K562 (cell line): ENCODE results near the gene ZNRF3. TPM values are rescaled to one million over a fixed set of nuclear protein-coding genes. Genes with fewer than 3 reads are reported as not detected.

Source experiments
- ATAC-seq: fragments of 200-7000 bp; cut with Tn5 transposase; 3 replicates; pipeline ENCODE4 v1.9.1; 2020; ENCODE audit warnings: moderate library complexity
- BruUV-seq: library from RNA; stranded (reverse); fragments of 400-500 nt; replicated peaks from 2 replicates; lab custom pipeline; 2021; lab: Mats Ljungman, UMichigan
- CTCF ChIA-PET: fragments of 300-600 bp; formaldehyde crosslinking; extraction: SDS; loops from one replicate; lab custom pipeline; 2021; ENCODE audit warnings: low intra/inter-chr PET ratio; lab: Yijun Ruan, JAX
- POLR2A ChIA-PET: fragments of 300-600, 350-650 bp; sonication (Branson Sonifier 250); formaldehyde crosslinking; extraction: SDS; loops from one replicate; lab custom pipeline; 2021; ENCODE audit warnings: antibody characterized with exemption, inconsistent platforms; lab: Yijun Ruan, JAX
- DNase-seq, 4 experiments: peaks; one replicate each; pipeline versions ENCODE4 v3.0.0 to v3.0.0-alpha.2; 2011 to 2018; ENCODE audit warnings: low spot score in 3 of 4, mixed read lengths in 3 of 4; ENCODE audit errors: extremely low read depth in 1 of 4
- FAIRE-seq: peaks from 2 replicates; lab custom pipeline; 2011; peaks lifted over from hg19 to GRCh38; lab: Jason Lieb, UNC
- H2AFZ ChIP-seq: 2 replicates; pipeline ENCODE4 v1.6.0; 2011; ENCODE audit warnings: low read depth, low read length, control low read depth, inconsistent platforms
- H3K27ac ChIP-seq: fragments of 200-600 bp; 3 replicates; pipeline ENCODE4 v1.8.0; 2011; ENCODE audit warnings: low read depth, mild to moderate bottlenecking, control low read depth, inconsistent platforms, low read length, moderate library complexity, mixed read lengths; ENCODE audit errors: extremely low read depth
- H3K27me3 ChIP-seq, 2 experiments: fragments of 300-600 bp in 1 of 2; 2 replicates in 1 of 2; 3 replicates in 1 of 2; pipeline versions ENCODE4 v1.6.0 to v1.8.0; 2011; ENCODE audit warnings: inconsistent platforms in 2 of 2, low read length in 2 of 2, mild to moderate bottlenecking in 1 of 2, mixed read lengths in 1 of 2, moderate library complexity in 1 of 2; ENCODE audit not compliant: control insufficient read depth in 2 of 2, insufficient read depth in 2 of 2
- H3K36me3 ChIP-seq: fragments of 300-600 bp; 3 replicates; pipeline ENCODE4 v1.8.0; 2011; ENCODE audit warnings: mild to moderate bottlenecking, low read length, inconsistent platforms; ENCODE audit not compliant: control insufficient read depth, insufficient read depth
- H3K4me1 ChIP-seq, 2 experiments: fragments of 200-600 bp in 1 of 2; replicated peaks in 1 of 2; 2 replicates in 1 of 2; 3 replicates in 1 of 2; pipeline versions ENCODE4 v1.5.1 to v1.8.0; 2011; ENCODE audit warnings: inconsistent platforms in 2 of 2, low read length in 2 of 2, mild to moderate bottlenecking in 1 of 2, mixed read lengths in 1 of 2, moderate library complexity in 1 of 2; ENCODE audit not compliant: control insufficient read depth in 2 of 2, insufficient read depth in 2 of 2
- H3K4me2 ChIP-seq: 2 replicates; pipeline ENCODE4 v1.6.1; 2011; ENCODE audit warnings: low read length, control low read depth, inconsistent platforms, mixed read lengths; ENCODE audit not compliant: insufficient read depth
- H3K4me3 ChIP-seq: fragments of 200-600 bp; sonication (generic), shearing (Covaris generic); 2 replicates; pipeline ENCODE4 v1.5.1; 2016; ENCODE audit warnings: control low read depth, inconsistent platforms
- H3K79me2 ChIP-seq: fragments of 200-600 bp; 3 replicates; pipeline ENCODE4 v1.8.0; 2011; ENCODE audit warnings: low read length, inconsistent platforms; ENCODE audit not compliant: control insufficient read depth, insufficient read depth
- H3K9ac ChIP-seq, 2 experiments: 2 replicates each; pipeline versions ENCODE4 v1.6.0 to v1.6.1; 2011; ENCODE audit warnings: low read depth in 2 of 2, low read length in 2 of 2, control low read depth in 1 of 2, inconsistent platforms in 1 of 2, mild to moderate bottlenecking in 1 of 2, mixed read lengths in 1 of 2; ENCODE audit not compliant: insufficient read depth in 1 of 2
- H3K9me1 ChIP-seq: one replicate; pipeline ENCODE4 v1.6.0; 2011; ENCODE audit warnings: inconsistent platforms, mild to moderate bottlenecking, low read length, moderate library complexity; ENCODE audit not compliant: control insufficient read depth, insufficient read depth
- H3K9me3 ChIP-seq: replicated peaks from 2 replicates; pipeline ENCODE4 v1.5.1; 2011; ENCODE audit warnings: low read depth, low read length, inconsistent platforms; ENCODE audit not compliant: control insufficient read depth, insufficient read depth
- H4K20me1 ChIP-seq: replicated peaks from 2 replicates; pipeline ENCODE4 v1.6.1; 2011; ENCODE audit warnings: low read length, inconsistent platforms, mixed read lengths; ENCODE audit not compliant: control insufficient read depth, insufficient read depth
- ETS2 ChIP-seq: IDR thresholded peaks from 2 replicates; pipeline ENCODE4 v1.6.1; 2016; ENCODE audit warnings: borderline replicate concordance, missing genetic modification characterization, mild to moderate bottlenecking, moderate library complexity, missing compliant biosample characterization; ENCODE audit not compliant: poor library complexity, severe bottlenecking
- FOXP1 ChIP-seq: sonication (generic); formaldehyde crosslinking; IDR thresholded peaks from 2 replicates; pipeline ENCODE4 v1.8.0; 2022; ENCODE audit warnings: mild to moderate bottlenecking, missing genetic modification reagents
- GATAD2A ChIP-seq: fragments of 450-650 bp; IDR thresholded peaks from 2 replicates; pipeline ENCODE4 v1.6.1; 2017
- GMEB1 ChIP-seq: fragments of 250-450 bp; sonication (Bioruptor Pico); IDR thresholded peaks from 2 replicates; pipeline ENCODE4 v1.4.0; 2020; ENCODE audit warnings: mild to moderate bottlenecking
- HDGF ChIP-seq: fragments of 450-650 bp; IDR thresholded peaks from 2 replicates; pipeline ENCODE4 v1.6.1; 2016
- NELFE ChIP-seq: IDR thresholded peaks from 2 replicates; pipeline ENCODE4 v1.6.1; 2011; ENCODE audit warnings: mild to moderate bottlenecking; ENCODE audit not compliant: insufficient read depth, insufficient read length
- PCBP2 ChIP-seq: fragments of 200-400 bp; formaldehyde crosslinking; IDR thresholded peaks from 2 replicates; pipeline ENCODE4 v1.6.1; 2018; ENCODE audit warnings: low read length, low read depth, mild to moderate bottlenecking, moderate library complexity; ENCODE audit not compliant: poor library complexity, severe bottlenecking
- PML ChIP-seq: IDR thresholded peaks from 2 replicates; pipeline ENCODE4 v1.6.1; 2012; ENCODE audit warnings: low read length, inconsistent platforms
- STAG1 ChIP-seq: sonication (generic); formaldehyde crosslinking; IDR thresholded peaks from 2 replicates; pipeline ENCODE4 v1.5.0; 2020; ENCODE audit warnings: missing genetic modification reagents, borderline replicate concordance
- TFAM ChIP-seq: fragments of 250-450 bp; sonication (Bioruptor Pico); conservative IDR thresholded peaks from 2 replicates; pipeline ENCODE4 v1.5.0; 2021; ENCODE audit warnings: mild to moderate bottlenecking, moderate library complexity
- THRAP3 ChIP-seq: fragments of 450-650 bp; IDR thresholded peaks from 2 replicates; pipeline ENCODE4 v1.6.1; 2016; ENCODE audit warnings: mild to moderate bottlenecking, inconsistent platforms, borderline replicate concordance
- U2AF1 ChIP-seq: fragments of 200-400 bp; formaldehyde crosslinking; optimal IDR thresholded peaks from 2 replicates; pipeline ENCODE3; 2017; ENCODE audit warnings: mild to moderate bottlenecking, low read depth, low read length, moderate library complexity
- ZBTB26 ChIP-seq: fragments of 450-650 bp; formaldehyde crosslinking; IDR thresholded peaks from 2 replicates; pipeline ENCODE4 v1.4.0; 2022; ENCODE audit warnings: missing genetic modification characterization
- ZNF3 ChIP-seq: fragments of 250-450 bp; sonication (Bioruptor Pico); IDR thresholded peaks from 2 replicates; pipeline ENCODE4 v1.5.0; 2021; ENCODE audit warnings: mild to moderate bottlenecking, moderate library complexity
- ZNF717 ChIP-seq: fragments of 250-450 bp; sonication (Bioruptor Pico); IDR thresholded peaks from 2 replicates; pipeline ENCODE4 v1.5.0; 2021
- ZNF75A ChIP-seq: fragments of 450-650 bp; formaldehyde crosslinking; IDR thresholded peaks from 2 replicates; pipeline ENCODE4 v1.4.0; 2020; ENCODE audit warnings: mild to moderate bottlenecking
- WGBS: fragments of 100-300 bp; shearing (Covaris generic); methylation state at CpG from one replicate; pipeline ENCODE4 v1.1.6; 2016; ENCODE audit warnings: low coverage, mixed read lengths; ENCODE audit not compliant: insufficient coverage; ENCODE audit errors: missing lambda C conversion rate; 5-methylcytosine and 5-hydroxymethylcytosine counted together
- in situ Hi-C: fragments of 300-500 bp; cut with MboI; formaldehyde crosslinking; loops from 4 replicates; pipeline ENCODE4 v1.15.0; 2018; ENCODE audit warnings: inconsistent platforms, mixed read lengths
- intact Hi-C: fragments of 100-400 bp; cut with micrococcal nuclease; formaldehyde crosslinking; loops from 2 replicates; pipeline ENCODE4 v1.14.2; 2022
- polyA plus RNA-seq, 8 experiments: library from polyadenylated mRNA; depleted of rRNA in 4 of 8; stranded (reverse) in 5 of 8; unstranded in 3 of 8; fragments of >200 nt; fragmentation: Nextera tagmentation in 2 of 8; fragmentation: Illumina TruSeq in 1 of 8; extraction: Ambion mirVana in 2 of 8; extraction: Trizol in 1 of 8; gene quantifications; 2 replicates each; pipeline versions ENCODE4 v1.2.1 to v1.2.3, GENCODE V29; 2011 to 2014; ENCODE audit warnings: inconsistent platforms in 1 of 8, missing spikeins in 1 of 8
- total RNA-seq, 7 experiments: library from RNA; depleted of rRNA in 6 of 7; stranded (reverse); fragments of >200 nt in 6 of 7; fragmentation: Illumina TruSeq in 2 of 7; extraction: Trizol in 2 of 7; gene quantifications; 2 replicates each; pipeline versions ENCODE4 v1.2.1 to v1.2.3, GENCODE V29; 2011 to 2021; ENCODE audit warnings: low replicate concordance in 1 of 7

Gene ZNRF3
- total and polyA plus RNA-seq, 9 of the 15 experiments (the other 6 are each of a cell fraction or from before 2014, with no cell fraction given): 0.41 to 5.9 (median 1.7) TPM

- ChIA-PET POLR2A (interaction anchor here (0.9 to 1.1 kb wide), 2 partner anchors 9 to 131 kb away, joined by 3 read pairs; no protein-coding TSS in a partner anchor), CTCF (no interaction called here)
- BruUV-seq: no TSS peak
- intact Hi-C loops (no loop called here), in situ Hi-C loops (no loop called here)
- WGBS: 100% methylated on average over 2 of the region's 2 CpGs
- Histone ChIP-seq H2AFZ (no peak overlapping the region), H3K27me3 (no peaks in the 10 kb centered on the region), H4K20me1 (no peaks in the 10 kb centered on the region; the same call in 1 of the 2 replicates), H3K4me3 (no peak overlapping the region), H3K36me3 (no peaks in the 10 kb centered on the region), H3K79me2 (peaks cover 17% of the 10 kb centered on the region), H3K9me1 (no peaks in the 10 kb centered on the region), H3K4me1 (peaks cover 0 to 6% of the 10 kb centered on the region in 2 experiments; a peak in 2 of 5 replicates), H3K27ac (no peak overlapping the region), H3K4me2 (no peak overlapping the region), H3K9ac (no peak overlapping the region), H3K9me3 (no peaks in the 10 kb centered on the region)
- no peak for FAIRE-seq
- no peak for ATAC-seq
- no peak for DNase-seq
- no peak for TF ChIP-seq THRAP3
- TF ChIP-seq ZNF717 (CRISPR knock-in tag): no peak
- no peak for TF ChIP-seq HDGF
- TF ChIP-seq PCBP2: no peak
- TF ChIP-seq ZNF3: no peak
- TF ChIP-seq FOXP1: no peak
- no peak for TF ChIP-seq ZNF75A
Measured at GRCh38 chr22:28896611-28897010, 13.2 kb downstream of the ZNRF3 start.

GRCh38 chr22:28898233-28898629, 14.9 kb downstream of the ZNRF3 start:
- Histone ChIP-seq H3K4me2 (no peak overlapping the region), H3K27me3 (no peaks in the 10 kb centered on the region), H2AFZ (no peak overlapping the region), H3K27ac (no peak overlapping the region), H3K9me1 (no peaks in the 10 kb centered on the region), H3K4me3 (no peak overlapping the region), H3K9ac (no peak overlapping the region), H4K20me1 (0 out of 2 replicates have a peak, but pooled peaks cover 11% of the 10 kb centered on the region), H3K4me1 (no peaks in the 10 kb centered on the region; a peak in 1 of 5 replicates), H3K9me3 (no peaks in the 10 kb centered on the region), H3K36me3 (no peaks in the 10 kb centered on the region), H3K79me2 (peaks cover 11% of the 10 kb centered on the region)
- in situ Hi-C loops (no loop called here), intact Hi-C loops (no loop called here)
- DNase-seq (no peak), FAIRE-seq (no peak), ATAC-seq (no peak)
- POLR2A ChIA-PET: interaction anchor here (0.5 to 0.6 kb wide), 2 partner anchors 11 to 36 kb away, joined by 3 to 4 read pairs; no protein-coding TSS in a partner anchor
- BruUV-seq: no TSS peak
- 88% methylated on average over 4 of the region's 4 CpGs for WGBS
- TF ChIP-seq ETS2 (tag) (no peak), ZBTB26 (CRISPR knock-in tag) (no peak), STAG1 (CRISPR knock-in tag) (no peak), TFAM (CRISPR knock-in tag) (no peak), U2AF1 (no peak), GMEB1 (no peak), PML (no peak), GATAD2A (no peak), NELFE (no peak)
- CTCF ChIA-PET: no interaction called here
